Measurements from ENCODE around the gene VAMP8.
"Not testable (repeated sequence)": the region's sequence is repeated elsewhere in the genome, so short reads cannot be mapped to it uniquely, and the experiment has no call there.

VAMP8 gene

GRCh38 chr2:85577386-85578242 lies at the start of gene VAMP8:
VAMP8 (plus strand) TSS chr2:85577586; CDS start chr2:85577647, 61 bp downstream.
- peak in 1 of 2 donors; percentile 49 for DNase-seq (ENCODE audit: low read depth in 2 of 2)

- DNase-seq (ENCODE audit: low read depth in 2 of 2): no peak
These were observed 49.6 kb upstream of the VAMP8 start for GRCh38 chr2:85527787-85528186.

GRCh38 chr2:85528355-85528754 lies 49.0 kb upstream of the VAMP8 start:
- DNase-seq (ENCODE audit: low read depth in 2 of 2): no peak

GRCh38 chr2:85529809-85530208 lies 47.6 kb upstream of the VAMP8 start:
- DNase-seq (ENCODE audit: low read depth in 2 of 2): no peak

GRCh38 chr2:85531589-85531988 lies 45.8 kb upstream of the VAMP8 start:
- DNase-seq (ENCODE audit: low read depth in 2 of 2): no peak

GRCh38 chr2:85534099-85534498 lies 43.3 kb upstream of the VAMP8 start:
- no peak for DNase-seq (ENCODE audit: low read depth in 2 of 2)

GRCh38 chr2:85534881-85535280 lies 42.5 kb upstream of the VAMP8 start:
- DNase-seq (ENCODE audit: low read depth in 2 of 2): no peak

GRCh38 chr2:85536479-85536878 lies 40.9 kb upstream of the VAMP8 start:
- DNase-seq (ENCODE audit: low read depth in 2 of 2): no peak

GRCh38 chr2:85537600-85538506 lies 39.5 kb upstream of the VAMP8 start:
- DNase-seq (ENCODE audit: low read depth in 2 of 2): peak in 1 of 2 donors; percentile 32

GRCh38 chr2:85538507-85539360 lies 38.7 kb upstream of the VAMP8 start, which contains the start of gene MAT2A:
MAT2A (plus strand) TSS chr2:85539168; CDS start chr2:85539288, 120 bp downstream.
- DNase-seq (ENCODE audit: low read depth in 2 of 2): peak; percentile 89 to 91

GRCh38 chr2:85539361-85540132 lies 37.8 kb upstream of the VAMP8 start:
- DNase-seq (ENCODE audit: low read depth in 2 of 2): peak; percentile 73

- no peak for DNase-seq (ENCODE audit: low read depth in 2 of 2)
These were observed 37.2 kb upstream of the VAMP8 start for GRCh38 chr2:85540133-85540648.

- DNase-seq (ENCODE audit: low read depth in 2 of 2): no peak
These were observed 36.1 kb upstream of the VAMP8 start for GRCh38 chr2:85541262-85541661.

GRCh38 chr2:85541753-85542457 lies 35.5 kb upstream of the VAMP8 start:
- DNase-seq (ENCODE audit: low read depth in 2 of 2): no peak

- no peak for DNase-seq (ENCODE audit: low read depth in 2 of 2)
These were observed 34.6 kb upstream of the VAMP8 start for GRCh38 chr2:85542777-85543176.

- DNase-seq (ENCODE audit: low read depth in 2 of 2): not testable (repeated sequence)
These were observed 33.1 kb upstream of the VAMP8 start for GRCh38 chr2:85544254-85544691.

- DNase-seq (ENCODE audit: low read depth in 2 of 2): not testable (repeated sequence)
These were observed 32.2 kb upstream of the VAMP8 start for GRCh38 chr2:85544915-85545779.

- no peak for DNase-seq (ENCODE audit: low read depth in 2 of 2)
These were observed 31.6 kb upstream of the VAMP8 start for GRCh38 chr2:85545780-85546240.
